Panc1 (cell line): ENCODE measurements around the gene INPP5A. TPM values are rescaled to one million over a fixed set of nuclear protein-coding genes. Genes with fewer than 3 reads are reported as not detected.
A peak's percentile ranks its signal among the peaks of the same experiment; 100 is the strongest.

Source experiments
- ATAC-seq: fragments of 200-7000 bp; cut with Tn5 transposase; 2 replicates; pipeline ENCODE4 v1.9.1; 2020; ENCODE audit warnings: mild to moderate bottlenecking, moderate library complexity
- BruUV-seq: library from RNA; stranded (reverse); fragments of 400-500 nt; replicated peaks from 2 replicates; lab custom pipeline; 2021; lab: Mats Ljungman, UMichigan
- CTCF ChIA-PET: fragments of 300-600 bp; sonication (Branson Sonifier 250); formaldehyde crosslinking; loops from one replicate; lab custom pipeline; 2022; ENCODE audit warnings: antibody characterized with exemption; lab: Charles Lee
- POLR2A ChIA-PET: fragments of 300-600 bp; sonication (Branson Sonifier 250); formaldehyde crosslinking; loops from one replicate; lab custom pipeline; 2022; ENCODE audit warnings: antibody characterized with exemption; lab: Charles Lee
- DNase-seq: peaks from one replicate; pipeline ENCODE4 v3.0.0-alpha.2; 2010; ENCODE audit warnings: low read depth, low spot score
- H3K27ac ChIP-seq: 2 replicates; pipeline ENCODE4 v1.5.1; 2011; ENCODE audit warnings: mild to moderate bottlenecking, low read length, inconsistent platforms
- H3K27me3 ChIP-seq: fragments of 200-500 bp; sonication (Bioruptor generic); 2 replicates; pipeline ENCODE4 v1.6.0; 2014; ENCODE audit warnings: low read length, inconsistent platforms; ENCODE audit not compliant: control insufficient read depth, insufficient read depth
- H3K36me3 ChIP-seq: fragments of 200-500 bp; sonication (Bioruptor generic); 2 replicates; pipeline ENCODE4 v1.5.1; 2014; ENCODE audit warnings: inconsistent platforms, mild to moderate bottlenecking, low read length, moderate library complexity; ENCODE audit not compliant: control insufficient read depth, insufficient read depth
- H3K4me1 ChIP-seq: 2 replicates; pipeline ENCODE4 v1.5.1; 2011; ENCODE audit warnings: inconsistent platforms, mild to moderate bottlenecking, low read length, moderate library complexity; ENCODE audit not compliant: control insufficient read depth, insufficient read depth
- H3K4me3 ChIP-seq, 2 experiments: 2 replicates each; pipeline ENCODE4 v1.5.1; 2011 to 2012; ENCODE audit warnings: low read depth in 2 of 2, low read length in 2 of 2, mild to moderate bottlenecking in 2 of 2, inconsistent platforms in 1 of 2, moderate library complexity in 1 of 2
- H3K9me3 ChIP-seq: fragments of 200-500 bp; sonication (Bioruptor generic); 2 replicates; pipeline ENCODE4 v1.5.1; 2014; ENCODE audit warnings: low read depth, mild to moderate bottlenecking, inconsistent platforms, low read length, moderate library complexity; ENCODE audit not compliant: control insufficient read depth, insufficient read depth
- CTCF ChIP-seq: fragments of 450-650 bp; IDR thresholded peaks from 2 replicates; pipeline ENCODE4 v1.5.1; 2017; ENCODE audit warnings: mild to moderate bottlenecking
- POLR2AphosphoS5 ChIP-seq: IDR thresholded peaks from 2 replicates; pipeline ENCODE4 v1.6.1; 2012; ENCODE audit warnings: mild to moderate bottlenecking, low read depth, low read length, moderate library complexity
- SIN3A ChIP-seq: IDR thresholded peaks from 2 replicates; pipeline ENCODE4 v1.6.1; 2012; ENCODE audit warnings: low read depth, mild to moderate bottlenecking, low read length, moderate library complexity, borderline replicate concordance; ENCODE audit not compliant: insufficient read depth
- TCF7L2 ChIP-seq: IDR thresholded peaks from 2 replicates; pipeline ENCODE4 v1.6.1; 2011; ENCODE audit warnings: mild to moderate bottlenecking, low read depth, low read length, inconsistent platforms
- in situ Hi-C: cut with HindIII; loops from 2 replicates; pipeline ENCODE4 v1.10.0; 2016; ENCODE audit warnings: low sequenced_read_pairs, low pct_unique_long_range_greater_than_20kb
- intact Hi-C: fragments of 100-400 bp; cut with micrococcal nuclease; formaldehyde crosslinking; loops from one replicate; pipeline ENCODE4 v1.10.0; 2022; ENCODE audit not compliant: unreplicated experiment
- total RNA-seq: library from RNA; stranded (reverse); gene quantifications from one replicate; pipeline ENCODE4 v1.2.1, GENCODE V29; 2021; ENCODE audit not compliant: unreplicated experiment
- TF ChIP-seq, protein P1 (sequence below), 2 experiments: IDR thresholded peaks; 2 replicates each; pipeline ENCODE4 v1.6.1; 2011 to 2012; ENCODE audit warnings: low read depth in 2 of 2, control low read depth in 1 of 2, low read length in 1 of 2, mild to moderate bottlenecking in 1 of 2, moderate library complexity in 1 of 2; ENCODE audit not compliant: insufficient read depth in 1 of 2

INPP5A gene
- total RNA-seq, 1 experiment from 2014 or later = 60.0 TPM

- no TSS peak for BruUV-seq
Measured at GRCh38 chr10:132574783-132575319, 37.3 kb downstream of the INPP5A start.

GRCh38 chr10:132575320-132576201 is 38.0 kb downstream of the INPP5A start:
- ATAC-seq (peak; percentile 48), DNase-seq (peak; percentile 32)
- H3K4me3 ChIP-seq = peak overlapping the region; percentile 18 to 42
- ChIA-PET POLR2A (no interaction called here), CTCF (no interaction called here)
- TF ChIP-seq CTCF = no peak
- peak; percentile 68 for TF ChIP-seq TCF7L2
- TF ChIP-seq, protein P1, sequence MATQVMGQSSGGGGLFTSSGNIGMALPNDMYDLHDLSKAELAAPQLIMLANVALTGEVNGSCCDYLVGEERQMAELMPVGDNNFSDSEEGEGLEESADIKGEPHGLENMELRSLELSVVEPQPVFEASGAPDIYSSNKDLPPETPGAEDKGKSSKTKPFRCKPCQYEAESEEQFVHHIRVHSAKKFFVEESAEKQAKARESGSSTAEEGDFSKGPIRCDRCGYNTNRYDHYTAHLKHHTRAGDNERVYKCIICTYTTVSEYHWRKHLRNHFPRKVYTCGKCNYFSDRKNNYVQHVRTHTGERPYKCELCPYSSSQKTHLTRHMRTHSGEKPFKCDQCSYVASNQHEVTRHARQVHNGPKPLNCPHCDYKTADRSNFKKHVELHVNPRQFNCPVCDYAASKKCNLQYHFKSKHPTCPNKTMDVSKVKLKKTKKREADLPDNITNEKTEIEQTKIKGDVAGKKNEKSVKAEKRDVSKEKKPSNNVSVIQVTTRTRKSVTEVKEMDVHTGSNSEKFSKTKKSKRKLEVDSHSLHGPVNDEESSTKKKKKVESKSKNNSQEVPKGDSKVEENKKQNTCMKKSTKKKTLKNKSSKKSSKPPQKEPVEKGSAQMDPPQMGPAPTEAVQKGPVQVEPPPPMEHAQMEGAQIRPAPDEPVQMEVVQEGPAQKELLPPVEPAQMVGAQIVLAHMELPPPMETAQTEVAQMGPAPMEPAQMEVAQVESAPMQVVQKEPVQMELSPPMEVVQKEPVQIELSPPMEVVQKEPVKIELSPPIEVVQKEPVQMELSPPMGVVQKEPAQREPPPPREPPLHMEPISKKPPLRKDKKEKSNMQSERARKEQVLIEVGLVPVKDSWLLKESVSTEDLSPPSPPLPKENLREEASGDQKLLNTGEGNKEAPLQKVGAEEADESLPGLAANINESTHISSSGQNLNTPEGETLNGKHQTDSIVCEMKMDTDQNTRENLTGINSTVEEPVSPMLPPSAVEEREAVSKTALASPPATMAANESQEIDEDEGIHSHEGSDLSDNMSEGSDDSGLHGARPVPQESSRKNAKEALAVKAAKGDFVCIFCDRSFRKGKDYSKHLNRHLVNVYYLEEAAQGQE (IDR thresholded peaks at IDR 0.05; ENCODE audit: insufficient read depth in 1 of 2, low read depth in 2 of 2, low read length in 1 of 2) = no peak
- peak; percentile 63; the same call in 1 of the 2 replicates for TF ChIP-seq POLR2AphosphoS5
- in situ Hi-C loops (no loop called here), intact Hi-C loops (loop anchor here (5.0 kb wide), 1 partner anchor 33 kb away; no protein-coding TSS in a partner anchor)
- H3K27me3 ChIP-seq = no peaks in the 10 kb centered on the region
- H3K36me3 ChIP-seq = no peaks in the 10 kb centered on the region
- no TSS peak for BruUV-seq
- peak overlapping the region; percentile 75 for H3K27ac ChIP-seq
- H3K4me1 ChIP-seq = peaks cover 79% of the 10 kb centered on the region
- no peaks in the 10 kb centered on the region for H3K9me3 ChIP-seq

More at GRCh38 chr10:132574783-132575319, 37.3 kb downstream of the INPP5A start:
- intact Hi-C loops = loop anchor here (5.0 kb wide), 1 partner anchor 33 kb away; no protein-coding TSS in a partner anchor
- ChIA-PET CTCF (no interaction called here), POLR2A (no interaction called here)
- Histone ChIP-seq H3K27ac (peak overlapping the region; percentile 75), H3K36me3 (no peaks in the 10 kb centered on the region), H3K27me3 (no peaks in the 10 kb centered on the region), H3K4me3 (peak overlapping the region; percentile 15 to 42), H3K9me3 (no peaks in the 10 kb centered on the region), H3K4me1 (peaks cover 81% of the 10 kb centered on the region)
- ATAC-seq (peak; percentile 28), DNase-seq (no peak)
- TF ChIP-seq TCF7L2 = no peak
- TF ChIP-seq CTCF = no peak
- TF ChIP-seq, protein P1 (IDR thresholded peaks at IDR 0.05; ENCODE audit: insufficient read depth in 1 of 2, low read depth in 2 of 2, low read length in 1 of 2) = no peak
- no peak; the same call in 1 of the 2 replicates for TF ChIP-seq POLR2AphosphoS5
- TF ChIP-seq SIN3A = no peak
- in situ Hi-C loops = no loop called here
